Measurements from ENCODE around the gene CUL5. TPM values are rescaled to one million over a fixed set of nuclear protein-coding genes. Genes with fewer than 3 reads are reported as not detected.

CUL5 gene
- total RNA-seq, 1 donor from 2014 or later: 35.8 TPM

- H3K27me3 Mint-ChIP-seq (ENCODE audit: unreplicated experiment): peaks cover 28% of the 10 kb centered on the region
- no peak for TF ChIP-seq CTCF (IDR thresholded peaks at IDR 0.05)
- H3K27ac Mint-ChIP-seq (ENCODE audit: unreplicated experiment): no peak overlapping the region
- no peaks in the 10 kb centered on the region for H3K4me1 Mint-ChIP-seq (ENCODE audit: unreplicated experiment)
- no peaks in the 10 kb centered on the region for H3K36me3 Mint-ChIP-seq (ENCODE audit: unreplicated experiment)
- DNase-seq (ENCODE audit: extremely low spot score, unreplicated experiment): no peak
- no peak overlapping the region for H3K4me3 Mint-ChIP-seq (ENCODE audit: unreplicated experiment)
- no peaks in the 10 kb centered on the region for H3K9me3 Mint-ChIP-seq (ENCODE audit: unreplicated experiment)
These were observed 9.9 kb upstream of the CUL5 start for GRCh38 chr11:107998761-107999160.

- H3K4me3 Mint-ChIP-seq (ENCODE audit: unreplicated experiment): no peak overlapping the region
- no peaks in the 10 kb centered on the region for H3K36me3 Mint-ChIP-seq (ENCODE audit: unreplicated experiment)
- H3K27me3 Mint-ChIP-seq (ENCODE audit: unreplicated experiment): peaks cover 26% of the 10 kb centered on the region
- TF ChIP-seq CTCF (IDR thresholded peaks at IDR 0.05): peak; percentile 42
- no peaks in the 10 kb centered on the region for H3K9me3 Mint-ChIP-seq (ENCODE audit: unreplicated experiment)
- no peak for DNase-seq (ENCODE audit: extremely low spot score, unreplicated experiment)
- H3K4me1 Mint-ChIP-seq (ENCODE audit: unreplicated experiment): no peaks in the 10 kb centered on the region
- H3K27ac Mint-ChIP-seq (ENCODE audit: unreplicated experiment): no peak overlapping the region
These were observed 8.8 kb upstream of the CUL5 start for GRCh38 chr11:107999759-108000455.

GRCh38 chr11:108002476-108002875 is 6.2 kb upstream of the CUL5 start:
- no peak for DNase-seq (ENCODE audit: extremely low spot score, unreplicated experiment)
- peaks cover 12% of the 10 kb centered on the region for H3K27me3 Mint-ChIP-seq (ENCODE audit: unreplicated experiment)
- no peaks in the 10 kb centered on the region for H3K36me3 Mint-ChIP-seq (ENCODE audit: unreplicated experiment)
- no peak for TF ChIP-seq CTCF (IDR thresholded peaks at IDR 0.05)
- no peaks in the 10 kb centered on the region for H3K9me3 Mint-ChIP-seq (ENCODE audit: unreplicated experiment)
- H3K27ac Mint-ChIP-seq (ENCODE audit: unreplicated experiment): no peak overlapping the region
- no peak overlapping the region for H3K4me3 Mint-ChIP-seq (ENCODE audit: unreplicated experiment)
- no peaks in the 10 kb centered on the region for H3K4me1 Mint-ChIP-seq (ENCODE audit: unreplicated experiment)

- H3K4me1 Mint-ChIP-seq (ENCODE audit: unreplicated experiment): no peaks in the 10 kb centered on the region
- no peak overlapping the region for H3K4me3 Mint-ChIP-seq (ENCODE audit: unreplicated experiment)
- no peak for TF ChIP-seq CTCF (IDR thresholded peaks at IDR 0.05)
- H3K36me3 Mint-ChIP-seq (ENCODE audit: unreplicated experiment): no peaks in the 10 kb centered on the region
- no peak overlapping the region for H3K27ac Mint-ChIP-seq (ENCODE audit: unreplicated experiment)
- H3K9me3 Mint-ChIP-seq (ENCODE audit: unreplicated experiment): no peaks in the 10 kb centered on the region
- peaks cover 12% of the 10 kb centered on the region for H3K27me3 Mint-ChIP-seq (ENCODE audit: unreplicated experiment)
- no peak for DNase-seq (ENCODE audit: extremely low spot score, unreplicated experiment)
These were observed 5.1 kb upstream of the CUL5 start for GRCh38 chr11:108003623-108004022.

GRCh38 chr11:108007819-108008218 is 879 bp upstream of the CUL5 start:
- H3K36me3 Mint-ChIP-seq (ENCODE audit: unreplicated experiment): peaks cover 3% of the 10 kb centered on the region
- no peak for TF ChIP-seq CTCF (IDR thresholded peaks at IDR 0.05)
- peaks cover 5% of the 10 kb centered on the region for H3K4me1 Mint-ChIP-seq (ENCODE audit: unreplicated experiment)
- no peak for DNase-seq (ENCODE audit: extremely low spot score, unreplicated experiment)
- no peaks in the 10 kb centered on the region for H3K9me3 Mint-ChIP-seq (ENCODE audit: unreplicated experiment)
- peak overlapping the region; percentile 27 for H3K27ac Mint-ChIP-seq (ENCODE audit: unreplicated experiment)
- H3K27me3 Mint-ChIP-seq (ENCODE audit: unreplicated experiment): peaks cover 6% of the 10 kb centered on the region
- no peak overlapping the region for H3K4me3 Mint-ChIP-seq (ENCODE audit: unreplicated experiment)
